Esophagus squamous epithelium (tissue), 5 donors: ENCODE results near the gene CPNE4. TPM values are rescaled to one million over a fixed set of nuclear protein-coding genes. Genes with fewer than 3 reads are reported as not detected.

Experiments
- DNase-seq: peaks from one replicate; lab custom pipeline; 2025; lab: John Stamatoyannopoulos, UW
- H3K27ac ChIP-seq, 4 donors: fragments of 200-600 bp; sonication (generic); one replicate each; pipeline ENCODE4 v1.5.1; 2016 to 2019; ENCODE audit warnings: mild to moderate bottlenecking in 1 of 4
- H3K27me3 ChIP-seq, 4 donors: fragments of 200-600 bp; sonication (generic); 1 replicate in 3 of 4; 2 replicates in 1 of 4; pipeline versions ENCODE4 v1.5.1 to v1.6.0; 2017 to 2021; ENCODE audit warnings: antibody characterized with exemption in 1 of 4
- H3K36me3 ChIP-seq, 3 donors: fragments of 200-600 bp; sonication (generic); one replicate each; pipeline ENCODE4 v1.5.1; 2016 to 2019
- H3K4me1 ChIP-seq, 3 donors: fragments of 200-600 bp; sonication (generic); one replicate each; pipeline ENCODE4 v1.5.1; 2017 to 2019
- H3K4me3 ChIP-seq, 4 donors: fragments of 200-600 bp; sonication (generic); 1 replicate in 3 of 4; 2 replicates in 1 of 4; pipeline ENCODE4 v1.5.1; 2016 to 2019; ENCODE audit warnings: mild to moderate bottlenecking in 2 of 4, moderate library complexity in 1 of 4
- H3K9me3 ChIP-seq, 3 donors: fragments of 200-600 bp; sonication (generic); one replicate each; pipeline ENCODE4 v1.5.1; 2016 to 2019
- POLR2A ChIP-seq, 4 donors: fragments of 450-650 bp; IDR thresholded peaks; one replicate each; pipeline ENCODE4 v1.6.1; 2017; ENCODE audit warnings: antibody characterized with exemption in 4 of 4, mild to moderate bottlenecking in 4 of 4, moderate library complexity in 3 of 4
- WGBS, 2 donors: methylation state at CpG; one replicate each; pipeline ENCODE4 v1.1.5; 2018; 5-methylcytosine and 5-hydroxymethylcytosine counted together
- intact Hi-C: fragments of 100-400 bp; cut with DNase I; formaldehyde crosslinking; loops from one replicate; pipeline ENCODE4 v1.15.0; 2022
- total RNA-seq, 4 donors: library from RNA; depleted of rRNA; stranded (reverse); fragments of >200 nt; gene quantifications; one replicate each; pipeline ENCODE4 v1.1.0, GENCODE V29; 2016
- TF ChIP-seq, protein P1 (sequence below), 6 experiments: fragments of 450-650 bp in 4 of 6; fragments of 200-600 bp in 2 of 6; sonication (generic) in 2 of 6; IDR thresholded peaks; one replicate each; pipeline ENCODE4 v1.5.1; 2016 to 2019; ENCODE audit warnings: antibody characterized with exemption in 6 of 6, mild to moderate bottlenecking in 4 of 6, moderate library complexity in 4 of 6
- donor health status: DM: yes; HTN: yes; CAD: no.

CPNE4 gene
- total RNA-seq, 4 donors from 2014 or later, result 0.19 TPM; not detected in 3

DNA sequence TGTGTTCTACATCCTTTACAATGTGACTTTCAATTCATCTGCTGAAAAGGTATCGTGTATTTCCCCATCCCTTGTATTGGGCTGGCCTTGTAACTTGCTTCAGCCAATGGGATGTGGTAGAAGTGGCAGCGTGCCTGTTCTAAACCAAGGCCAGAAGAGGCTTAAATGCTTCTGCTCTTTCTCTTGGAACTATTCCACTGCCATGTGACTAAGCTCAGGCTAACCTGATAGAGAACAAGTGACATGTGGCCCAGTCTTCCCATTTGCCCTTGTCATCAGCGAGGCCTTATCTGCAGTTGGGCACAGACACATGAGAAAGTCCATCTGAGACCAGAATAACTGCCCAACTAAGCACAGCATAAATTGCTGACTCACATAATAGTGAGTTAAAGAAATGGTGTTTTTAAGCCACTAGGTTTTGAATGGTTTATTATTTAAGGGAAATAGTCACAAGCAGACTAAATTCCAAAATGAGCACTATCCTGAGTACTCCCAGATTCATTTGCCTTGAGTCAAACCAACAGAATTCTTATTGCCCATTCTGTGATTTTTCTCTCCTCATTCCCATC lies 230.2 kb downstream of the CPNE4 start:
- Histone ChIP-seq H3K27ac (no peak overlapping the region), H3K4me1 (no peaks in the 10 kb centered on the region), H3K36me3 (no peaks in the 10 kb centered on the region), H3K4me3 (no peak overlapping the region), H3K9me3 (no peaks in the 10 kb centered on the region), H3K27me3 (no peaks in the 10 kb centered on the region)
- 81 to 88% methylated on average over 2 to 3 of the region's 3 CpGs for WGBS, 2 donors
- TF ChIP-seq, protein P1, sequence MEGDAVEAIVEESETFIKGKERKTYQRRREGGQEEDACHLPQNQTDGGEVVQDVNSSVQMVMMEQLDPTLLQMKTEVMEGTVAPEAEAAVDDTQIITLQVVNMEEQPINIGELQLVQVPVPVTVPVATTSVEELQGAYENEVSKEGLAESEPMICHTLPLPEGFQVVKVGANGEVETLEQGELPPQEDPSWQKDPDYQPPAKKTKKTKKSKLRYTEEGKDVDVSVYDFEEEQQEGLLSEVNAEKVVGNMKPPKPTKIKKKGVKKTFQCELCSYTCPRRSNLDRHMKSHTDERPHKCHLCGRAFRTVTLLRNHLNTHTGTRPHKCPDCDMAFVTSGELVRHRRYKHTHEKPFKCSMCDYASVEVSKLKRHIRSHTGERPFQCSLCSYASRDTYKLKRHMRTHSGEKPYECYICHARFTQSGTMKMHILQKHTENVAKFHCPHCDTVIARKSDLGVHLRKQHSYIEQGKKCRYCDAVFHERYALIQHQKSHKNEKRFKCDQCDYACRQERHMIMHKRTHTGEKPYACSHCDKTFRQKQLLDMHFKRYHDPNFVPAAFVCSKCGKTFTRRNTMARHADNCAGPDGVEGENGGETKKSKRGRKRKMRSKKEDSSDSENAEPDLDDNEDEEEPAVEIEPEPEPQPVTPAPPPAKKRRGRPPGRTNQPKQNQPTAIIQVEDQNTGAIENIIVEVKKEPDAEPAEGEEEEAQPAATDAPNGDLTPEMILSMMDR (IDR thresholded peaks at IDR 0.05), result no peak
- no peak for TF ChIP-seq POLR2A (IDR thresholded peaks at IDR 0.05)
- intact Hi-C loops, result no loop called here
- DNase-seq, result no peak

DNA sequence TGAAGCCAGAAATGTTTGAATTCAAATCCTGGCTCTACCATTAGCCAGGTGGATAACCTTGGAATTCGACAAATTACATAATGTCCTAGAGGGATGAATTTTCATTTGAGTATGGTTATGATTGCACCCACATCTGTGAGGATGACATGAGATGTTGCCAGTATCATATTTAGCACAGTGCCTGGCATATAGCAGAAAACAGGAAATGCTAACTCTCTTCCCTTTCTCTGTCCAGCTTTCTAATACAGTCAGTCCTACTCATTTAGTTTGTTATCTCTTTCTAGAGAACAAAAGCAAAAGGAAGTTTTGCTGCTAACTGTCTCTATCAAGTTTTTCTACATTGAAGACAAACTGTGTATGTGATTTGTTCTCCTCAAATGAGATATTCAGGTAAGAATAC lies 231.7 kb downstream of the CPNE4 start:
- Histone ChIP-seq H3K27me3 (no peaks in the 10 kb centered on the region), H3K4me1 (no peaks in the 10 kb centered on the region), H3K36me3 (no peaks in the 10 kb centered on the region), H3K27ac (no peak overlapping the region), H3K4me3 (no peak overlapping the region), H3K9me3 (no peaks in the 10 kb centered on the region)
- 53 to 56% methylated on average over 1 of the region's 1 CpG for WGBS, 2 donors
- no peak for DNase-seq
- intact Hi-C loops, result no loop called here
- TF ChIP-seq POLR2A (IDR thresholded peaks at IDR 0.05), result no peak
- TF ChIP-seq, protein P1 (IDR thresholded peaks at IDR 0.05), result no peak

DNA sequence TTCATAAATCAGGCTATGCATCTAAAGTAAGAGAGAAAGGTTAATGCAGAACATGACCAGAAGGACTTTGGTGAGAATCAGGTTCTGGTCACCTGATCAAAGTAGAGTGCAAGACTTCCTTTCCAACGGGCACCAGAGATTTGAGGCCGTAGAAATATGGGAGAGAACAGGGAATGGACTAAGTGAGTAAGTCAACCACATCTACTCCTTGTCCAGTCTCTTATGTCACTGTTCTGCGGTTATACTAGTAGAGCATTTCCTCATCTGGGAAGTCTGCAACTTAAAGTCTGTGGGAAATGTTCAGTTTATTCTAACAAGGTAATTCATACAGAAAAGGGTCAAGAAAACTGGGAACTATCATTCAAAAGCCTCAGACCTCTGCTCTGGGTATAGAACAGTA lies 232.8 kb downstream of the CPNE4 start:
- TF ChIP-seq, protein P1 (IDR thresholded peaks at IDR 0.05), result no peak
- TF ChIP-seq POLR2A (IDR thresholded peaks at IDR 0.05), result no peak
- DNase-seq, result no peak
- H3K27ac ChIP-seq, result no peak overlapping the region
- H3K9me3 ChIP-seq, result no peaks in the 10 kb centered on the region
- H3K4me1 ChIP-seq, result no peaks in the 10 kb centered on the region
- WGBS, 2 donors, result 75% methylated on average over 3 of the region's 3 CpGs
- no peaks in the 10 kb centered on the region for H3K27me3 ChIP-seq
- H3K4me3 ChIP-seq, result no peak overlapping the region
- no peaks in the 10 kb centered on the region for H3K36me3 ChIP-seq
- intact Hi-C loops, result no loop called here

DNA sequence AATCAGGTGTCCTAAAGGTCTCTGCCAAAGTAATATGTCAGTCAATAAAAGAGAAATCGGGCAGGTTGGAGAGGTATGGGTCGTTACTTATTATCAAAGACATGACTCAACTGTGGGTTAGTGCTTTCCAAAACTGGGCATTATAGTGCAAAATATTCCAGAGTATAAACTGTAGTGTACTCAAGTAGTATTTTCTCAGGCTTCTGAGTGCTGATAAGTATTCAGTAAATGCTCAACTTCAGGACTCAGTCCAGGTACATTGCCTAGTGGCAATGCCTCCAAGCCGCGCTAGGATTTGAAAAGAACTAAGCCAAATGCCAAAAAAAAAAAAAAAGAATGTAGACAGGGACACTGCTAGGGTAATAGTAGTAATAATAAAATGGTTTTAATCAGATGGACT lies 233.2 kb downstream of the CPNE4 start:
- Histone ChIP-seq H3K36me3 (no peaks in the 10 kb centered on the region), H3K9me3 (no peaks in the 10 kb centered on the region), H3K27me3 (no peaks in the 10 kb centered on the region), H3K4me1 (no peaks in the 10 kb centered on the region), H3K4me3 (no peak overlapping the region), H3K27ac (no peak overlapping the region)
- WGBS, 2 donors, result 81 to 86% methylated on average over 4 of the region's 4 CpGs
- intact Hi-C loops, result no loop called here
- TF ChIP-seq, protein P1 (IDR thresholded peaks at IDR 0.05), result no peak
- TF ChIP-seq POLR2A (IDR thresholded peaks at IDR 0.05), result no peak
- DNase-seq, result no peak

DNA sequence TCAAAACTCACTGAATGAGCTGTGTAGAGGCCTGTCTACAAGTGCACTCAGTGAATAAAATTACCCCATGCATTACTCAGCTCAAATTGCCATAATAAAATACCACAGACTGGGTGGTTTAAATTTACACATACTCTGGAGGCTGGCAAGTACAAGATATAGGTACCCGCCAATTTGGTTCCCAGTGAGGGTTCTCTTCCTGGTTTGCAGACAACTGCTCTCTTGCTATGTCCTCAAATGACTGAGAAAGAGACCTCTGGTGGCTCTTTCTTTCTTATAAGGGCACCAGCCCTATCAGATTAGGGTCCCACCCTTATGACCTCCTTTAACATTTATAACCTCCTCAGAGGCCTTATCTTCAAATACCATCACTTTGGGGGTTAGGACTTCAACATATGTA lies 237.0 kb downstream of the CPNE4 start:
- TF ChIP-seq, protein P1 (IDR thresholded peaks at IDR 0.05), result no peak
- no peak for TF ChIP-seq POLR2A (IDR thresholded peaks at IDR 0.05)
- 100% methylated on average over 1 of the region's 1 CpG for WGBS, 2 donors
- Histone ChIP-seq H3K9me3 (no peaks in the 10 kb centered on the region), H3K4me1 (no peaks in the 10 kb centered on the region), H3K36me3 (no peaks in the 10 kb centered on the region), H3K27ac (no peak overlapping the region), H3K4me3 (no peak overlapping the region), H3K27me3 (peaks cover 0 to 6% (median 0%) of the 10 kb centered on the region in 4 donors)
- no peak for DNase-seq
- intact Hi-C loops, result no loop called here
